HL-60 (cell line): ENCODE measurements around the gene LLPH.

Source experiments
- DNase-seq, 2 experiments: peaks; one replicate each; pipeline ENCODE4 v3.0.0-alpha.2; 2010 to 2020; ENCODE audit warnings: low read depth in 1 of 2, low spot score in 1 of 2
- H3K27ac ChIP-seq: fragments of 250-450 bp; sonication (Bioruptor Pico); replicated peaks from 2 replicates; pipeline ENCODE4 v1.5.1; 2020; ENCODE audit warnings: mild to moderate bottlenecking, moderate library complexity
- H3K27me3 ChIP-seq: fragments of 250-450 bp; sonication (Bioruptor Pico); 2 replicates; pipeline ENCODE4 v1.5.1; 2021; ENCODE audit warnings: mild to moderate bottlenecking, moderate library complexity; ENCODE audit not compliant: insufficient read depth, poor library complexity, severe bottlenecking
- H3K4me3 ChIP-seq: replicated peaks from 2 replicates; pipeline ENCODE4 v1.5.1; 2011; ENCODE audit warnings: mild to moderate bottlenecking, control low read depth, low read length; ENCODE audit not compliant: insufficient read depth
- CTCF ChIP-seq: IDR thresholded peaks from one replicate; pipeline ENCODE4 v1.5.1; 2011; ENCODE audit warnings: low read length, control low read depth, inconsistent platforms; ENCODE audit not compliant: insufficient read depth
- GABPA ChIP-seq: IDR thresholded peaks from 2 replicates; pipeline ENCODE4 v1.6.1; 2012; ENCODE audit warnings: low read depth
- POLR2AphosphoS5 ChIP-seq: IDR thresholded peaks from 2 replicates; pipeline ENCODE4 v1.6.1; 2012; ENCODE audit warnings: low read depth
- REST ChIP-seq: IDR thresholded peaks from 2 replicates; pipeline ENCODE4 v1.6.1; 2012; ENCODE audit warnings: low read depth; ENCODE audit not compliant: insufficient replicate concordance
- SPI1 ChIP-seq: IDR thresholded peaks from 2 replicates; pipeline ENCODE4 v1.6.1; 2012; ENCODE audit warnings: low read depth, mild to moderate bottlenecking, borderline replicate concordance

Gene LLPH

GRCh38 chr12:66166561-66166960 is 36.0 kb upstream of the LLPH start:
- Histone ChIP-seq H3K27me3 (no peaks in the 10 kb centered on the region), H3K27ac (no peak overlapping the region), H3K4me3 (no peak overlapping the region)
- TF ChIP-seq REST (no peak), GABPA (no peak), POLR2AphosphoS5 (no peak), CTCF (no peak), SPI1 (no peak)
- no peak for DNase-seq

GRCh38 chr12:66165141-66165540 is 34.6 kb upstream of the LLPH start:
- Histone ChIP-seq H3K4me3 (no peak overlapping the region), H3K27ac (no peak overlapping the region), H3K27me3 (no peaks in the 10 kb centered on the region)
- no peak for DNase-seq
- TF ChIP-seq GABPA (no peak), SPI1 (no peak), CTCF (no peak), REST (no peak), POLR2AphosphoS5 (no peak)

GRCh38 chr12:66164349-66164821 is 33.8 kb upstream of the LLPH start:
- TF ChIP-seq REST = no peak
- TF ChIP-seq SPI1 = no peak
- no peak for TF ChIP-seq GABPA
- TF ChIP-seq POLR2AphosphoS5 = no peak
- TF ChIP-seq CTCF = no peak
- no peak overlapping the region for H3K4me3 ChIP-seq
- H3K27me3 ChIP-seq = no peaks in the 10 kb centered on the region
- H3K27ac ChIP-seq = no peak overlapping the region
- DNase-seq = no peak
